Activated T-cell treated with anti-CD3 and anti-CD28 coated beads for 48 hours (primary cell): ENCODE results near the gene AMOTL1.
"Not testable (repeated sequence)": the region's sequence is repeated elsewhere in the genome, so short reads cannot be mapped to it uniquely, and the experiment has no call there.

ENCODE experiments used
- DNase-seq: peaks from one replicate; pipeline ENCODE4 v3.0.0-alpha.2; 2020; ENCODE audit warnings: low read depth

AMOTL1 gene

DNA sequence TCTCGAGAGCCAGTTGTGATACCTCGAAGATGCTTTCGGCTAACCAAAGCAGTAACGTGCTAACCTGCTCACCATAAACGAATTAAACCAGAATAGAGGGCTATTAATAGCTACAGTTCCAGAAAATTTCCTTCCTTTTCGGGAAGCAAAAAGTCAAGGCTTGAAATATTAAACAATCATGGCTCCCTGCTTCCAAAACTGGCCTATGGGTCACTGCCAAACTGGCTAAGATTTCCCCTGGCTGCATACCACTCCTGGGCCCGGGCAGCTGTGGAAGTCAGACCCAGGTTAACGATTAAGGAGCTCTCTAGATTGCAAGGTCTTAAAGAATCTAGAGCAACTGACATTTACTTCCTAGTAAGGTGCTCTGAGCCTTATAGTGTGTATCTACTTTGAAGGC, 1.7 kb downstream of the AMOTL1 start:
- DNase-seq, result no peak

DNA sequence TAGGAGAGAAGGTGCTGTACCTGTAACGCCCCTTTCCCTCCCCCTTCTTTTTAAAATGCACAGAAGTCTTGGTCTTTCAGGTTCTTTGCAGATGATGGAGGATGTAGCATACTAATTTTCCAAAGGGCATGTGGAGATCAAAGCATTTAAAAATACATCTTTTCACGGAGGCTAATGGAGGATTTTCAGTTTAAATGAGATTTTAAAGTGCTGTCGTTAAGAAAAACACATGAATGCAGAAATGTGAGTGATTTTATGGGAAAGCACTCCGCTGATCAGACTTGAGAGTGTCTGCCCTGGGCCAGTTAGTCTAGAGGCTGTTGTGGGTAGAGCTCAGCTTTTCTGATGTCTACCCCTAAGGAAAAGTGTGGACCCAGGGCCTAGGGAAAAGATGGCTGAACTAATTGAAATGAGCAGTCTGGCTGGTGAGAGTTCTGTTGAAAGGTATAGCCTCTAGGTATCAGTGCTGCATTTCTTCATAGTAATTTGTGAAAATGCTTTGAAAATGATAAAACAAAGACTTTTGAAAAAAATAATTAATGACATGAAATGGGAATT, 2.5 kb downstream of the AMOTL1 start:
- no peak for DNase-seq

DNA sequence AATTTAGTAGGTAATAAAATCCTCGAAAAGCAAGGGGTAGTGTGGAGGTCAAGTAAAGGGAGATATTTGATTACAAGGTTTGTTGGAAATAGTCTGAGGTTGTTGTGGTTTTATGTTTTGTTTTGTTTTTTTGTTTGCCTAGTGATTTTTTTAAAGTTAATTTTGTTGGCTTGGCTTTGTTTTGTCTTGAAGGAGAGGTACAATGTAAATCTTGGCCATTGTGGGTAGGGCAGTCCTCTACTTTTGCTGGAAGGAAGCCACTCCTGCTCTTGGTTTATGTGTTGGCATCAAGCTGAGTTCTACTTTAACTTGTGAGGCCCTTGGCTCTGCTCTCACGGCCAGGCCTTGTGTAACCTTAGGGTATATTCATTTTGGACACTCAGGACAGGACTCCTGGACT, 3.2 kb downstream of the AMOTL1 start:
- no peak for DNase-seq

DNA sequence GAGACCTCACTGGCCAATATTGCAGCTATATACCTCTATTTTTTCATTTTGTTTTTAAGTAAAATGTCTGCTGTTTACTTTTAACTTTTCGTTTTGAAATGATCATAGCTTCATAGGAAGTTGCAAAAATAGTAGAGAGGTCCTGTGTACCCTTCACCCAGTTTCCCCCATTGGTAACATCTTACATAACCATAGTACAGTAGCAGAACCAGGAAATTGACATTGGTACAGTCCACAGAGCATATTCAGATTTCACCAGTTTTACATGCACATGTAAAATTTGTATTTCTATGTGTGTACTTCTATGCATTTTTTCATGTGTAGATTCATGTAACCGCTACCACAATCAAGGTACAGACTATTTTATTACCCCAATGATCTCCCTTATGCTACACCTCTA, 3.8 kb downstream of the AMOTL1 start:
- DNase-seq, result no peak

DNA sequence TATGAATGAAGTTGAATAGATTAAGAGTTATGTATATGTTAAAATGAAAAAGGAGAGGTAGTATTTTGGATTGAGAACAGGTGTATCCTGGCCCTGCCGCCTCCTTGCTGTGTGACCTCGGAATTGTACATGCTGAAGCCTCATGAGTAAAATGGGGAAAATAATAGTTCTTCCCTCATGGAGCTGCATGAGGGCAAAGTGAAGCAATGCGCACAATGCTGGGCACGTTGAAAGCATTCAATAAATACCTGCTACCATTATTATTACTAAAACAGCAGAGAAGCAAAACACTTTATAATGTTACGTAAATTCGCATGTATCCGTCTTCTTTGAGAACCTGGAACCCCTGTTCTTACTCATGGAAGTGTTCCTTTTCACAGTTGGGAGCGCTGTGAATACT, 5.7 kb downstream of the AMOTL1 start:
- DNase-seq, result no peak

DNA sequence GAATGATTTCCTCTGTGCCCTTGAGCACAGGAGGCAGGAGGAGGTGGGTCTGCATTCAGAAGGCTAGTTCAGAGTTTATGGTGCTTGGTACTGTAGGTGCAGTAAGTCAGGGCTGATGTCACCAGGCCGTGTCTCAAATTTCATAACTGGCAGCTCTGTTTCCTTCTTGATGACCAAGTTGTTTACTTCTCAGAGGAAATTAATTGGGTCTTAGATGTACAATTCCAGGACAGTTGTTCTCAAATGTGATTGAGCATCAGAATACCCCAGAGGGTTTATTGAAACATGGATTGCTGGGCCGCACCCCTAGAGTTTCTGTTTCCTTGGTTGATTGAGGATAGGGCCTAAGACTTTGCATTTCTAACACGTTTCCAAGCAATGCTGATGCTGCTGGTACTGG, 6.2 kb downstream of the AMOTL1 start:
- DNase-seq, result no peak

DNA sequence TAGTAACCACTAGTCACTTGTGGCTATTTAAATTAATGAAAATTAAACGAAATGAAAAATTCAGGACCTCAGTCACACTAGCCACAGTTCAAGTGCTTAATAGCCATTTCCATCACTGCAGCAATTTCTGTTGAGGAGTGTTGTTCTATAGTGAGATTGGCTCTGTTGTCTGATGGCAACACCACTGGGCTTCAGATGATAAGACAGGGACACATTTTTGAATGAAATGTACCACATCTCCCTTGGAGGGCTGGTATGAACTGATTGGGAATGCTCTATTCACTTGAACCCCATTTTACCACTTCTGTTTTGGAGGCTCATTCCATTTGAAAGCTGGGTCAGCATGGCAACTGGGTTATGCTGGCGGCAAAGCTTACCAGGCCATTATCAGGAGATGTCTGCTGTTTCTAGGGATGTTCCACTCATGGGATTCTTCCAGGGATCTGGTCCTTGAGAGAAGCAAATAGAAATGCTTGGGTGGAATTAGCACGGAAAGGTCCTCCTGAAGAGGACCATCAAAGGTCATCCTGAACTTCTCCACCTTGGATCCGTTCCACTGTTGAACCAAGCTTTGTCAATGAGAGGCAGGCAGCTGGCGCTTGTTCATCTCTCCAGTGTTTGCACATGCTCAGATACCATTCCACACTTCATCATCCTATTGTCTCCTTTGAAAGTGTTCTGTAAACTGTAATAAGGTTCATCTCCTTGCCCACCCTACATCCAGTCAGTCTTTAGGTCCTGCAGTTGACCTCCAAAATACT, 7.6 kb downstream of the AMOTL1 start:
- DNase-seq, result no peak

DNA sequence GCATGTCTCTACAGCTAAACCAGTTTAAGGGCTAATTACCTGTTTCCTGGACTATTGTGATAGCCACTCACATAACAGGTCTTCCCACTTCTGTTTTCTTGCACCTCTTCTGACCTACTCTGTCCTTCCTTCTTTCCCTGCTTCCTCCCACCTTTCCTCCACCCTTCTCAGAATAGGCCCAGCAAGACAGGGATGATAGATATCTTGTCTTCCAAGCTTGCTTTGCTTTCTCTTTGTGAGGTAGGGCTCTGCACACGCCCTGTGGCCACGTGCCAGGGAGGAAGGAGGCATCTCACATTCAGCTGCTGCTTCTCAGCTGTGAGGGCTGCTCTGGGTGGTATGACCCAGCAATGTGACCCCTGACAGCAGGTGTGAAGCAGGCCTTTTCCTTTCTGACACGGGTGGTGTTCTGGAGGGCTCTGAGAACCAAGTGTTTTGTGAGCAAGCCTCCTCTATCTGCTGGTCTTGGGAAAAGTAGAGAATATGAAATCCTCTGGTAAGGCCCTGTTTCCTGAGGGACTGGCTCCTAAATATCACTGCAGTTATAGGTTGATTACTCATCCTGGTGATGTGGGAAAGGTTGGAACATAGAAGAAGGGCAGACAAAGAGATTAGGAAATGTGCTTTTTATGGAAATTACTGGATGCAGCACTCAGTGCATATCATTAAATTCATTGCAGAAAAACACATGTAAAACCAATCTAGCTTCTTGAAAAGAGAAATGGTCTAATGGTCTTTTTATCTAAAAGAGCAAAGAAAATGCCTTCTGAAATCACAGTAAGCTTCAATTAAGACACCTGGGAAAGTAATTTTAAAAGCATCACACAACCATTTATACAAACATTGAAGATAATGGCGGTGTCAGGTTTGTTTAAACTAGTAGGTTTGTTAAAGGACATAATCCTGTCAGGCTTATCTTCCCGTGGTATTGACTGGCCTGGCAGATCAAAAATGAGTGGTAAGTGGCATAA, 8.5 kb downstream of the AMOTL1 start:
- no peak for DNase-seq

DNA sequence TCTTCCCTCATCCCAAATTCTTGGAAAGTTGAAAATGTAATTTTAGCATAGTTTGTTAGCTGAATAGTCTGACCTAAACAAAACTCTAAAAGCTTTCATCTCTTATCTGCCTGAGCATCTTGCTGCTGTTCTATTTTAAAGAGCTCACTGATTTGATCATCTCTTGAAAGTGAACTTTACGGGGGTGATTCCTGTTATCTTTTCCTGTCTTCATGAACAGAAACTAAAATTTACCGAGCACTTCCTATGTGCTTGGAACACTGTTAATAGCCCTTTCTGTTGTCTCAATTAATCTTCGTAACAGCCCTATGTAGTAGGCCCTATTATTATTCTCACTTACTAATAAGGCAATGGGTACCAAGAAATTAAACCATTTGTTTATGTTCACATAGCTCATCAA, 12.3 kb downstream of the AMOTL1 start:
- no peak for DNase-seq

DNA sequence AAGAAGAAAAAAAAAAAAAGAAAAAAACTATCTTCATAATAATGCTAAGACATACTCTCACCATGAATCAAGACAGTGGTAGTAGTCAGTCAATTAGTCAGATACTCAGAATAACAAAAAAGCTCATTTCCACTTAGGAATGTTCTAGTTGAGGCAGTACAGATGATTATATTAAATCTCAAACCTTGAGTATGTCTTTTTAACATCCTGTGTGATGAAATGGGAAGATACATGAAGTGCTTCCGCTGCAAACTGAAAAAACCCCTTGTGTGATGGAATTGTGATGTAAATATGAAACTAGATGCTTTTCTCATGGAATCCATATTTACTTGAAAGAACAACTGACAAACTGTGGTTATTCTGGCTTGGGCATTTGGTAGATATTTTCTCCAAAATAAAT, 13.7 kb downstream of the AMOTL1 start:
- no peak for DNase-seq

DNA sequence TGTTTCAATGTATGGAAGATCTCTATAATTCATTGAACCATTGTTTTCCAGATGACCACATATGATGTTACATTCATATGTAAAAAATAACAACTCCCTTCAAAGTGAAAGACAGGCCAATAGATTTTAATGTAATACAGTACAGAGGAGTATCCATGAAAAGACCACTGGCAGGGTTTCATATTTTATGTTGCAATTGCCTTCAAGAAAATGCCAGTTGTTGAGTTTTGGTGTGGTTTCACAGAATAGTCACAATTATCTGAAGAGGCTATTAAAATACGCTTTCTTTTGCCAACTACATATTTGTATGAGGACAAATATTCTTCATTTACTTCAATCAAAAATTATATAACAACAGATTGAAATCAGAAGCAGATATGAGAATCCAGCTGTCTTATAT, 14.3 kb downstream of the AMOTL1 start:
- DNase-seq, result no peak

DNA sequence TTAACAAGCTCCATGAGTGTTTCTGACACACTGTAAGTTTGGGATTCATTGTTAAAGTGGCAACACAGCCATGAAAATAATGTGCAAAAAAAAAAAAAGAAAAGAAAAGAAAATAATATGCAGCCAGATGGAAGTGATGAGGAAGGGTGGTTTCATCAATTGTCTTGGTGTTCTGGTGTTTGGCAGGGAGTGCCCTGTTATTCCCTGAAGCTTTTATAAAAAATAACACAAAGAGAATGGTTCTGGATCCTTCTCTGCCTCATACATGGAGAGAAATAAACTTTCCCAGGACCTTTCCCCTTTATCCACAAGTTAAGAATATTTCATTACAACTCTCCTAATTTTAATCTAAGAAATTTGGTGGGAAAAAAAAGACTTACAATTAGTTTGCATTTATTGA, 16.7 kb downstream of the AMOTL1 start:
- DNase-seq, result no peak

DNA sequence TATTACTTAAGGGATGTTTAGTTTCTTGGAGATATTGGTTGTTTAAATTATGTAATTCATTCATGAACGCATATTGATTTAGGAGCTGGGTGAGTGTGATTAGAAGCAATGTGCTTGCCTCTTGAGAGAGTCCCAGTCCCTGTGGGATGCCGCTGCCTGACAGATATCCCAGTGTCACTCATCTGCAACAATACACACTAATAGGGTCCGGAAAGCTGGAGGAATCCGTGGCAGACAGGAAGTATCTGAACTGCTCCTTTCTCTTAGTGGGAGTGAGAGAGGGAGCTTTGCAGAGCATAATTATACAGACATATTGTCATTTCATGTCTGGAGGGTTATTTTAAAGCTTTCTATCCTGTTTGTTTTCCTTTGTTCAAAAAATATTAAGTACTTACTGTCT, 17.4 kb downstream of the AMOTL1 start:
- DNase-seq, result no peak

DNA sequence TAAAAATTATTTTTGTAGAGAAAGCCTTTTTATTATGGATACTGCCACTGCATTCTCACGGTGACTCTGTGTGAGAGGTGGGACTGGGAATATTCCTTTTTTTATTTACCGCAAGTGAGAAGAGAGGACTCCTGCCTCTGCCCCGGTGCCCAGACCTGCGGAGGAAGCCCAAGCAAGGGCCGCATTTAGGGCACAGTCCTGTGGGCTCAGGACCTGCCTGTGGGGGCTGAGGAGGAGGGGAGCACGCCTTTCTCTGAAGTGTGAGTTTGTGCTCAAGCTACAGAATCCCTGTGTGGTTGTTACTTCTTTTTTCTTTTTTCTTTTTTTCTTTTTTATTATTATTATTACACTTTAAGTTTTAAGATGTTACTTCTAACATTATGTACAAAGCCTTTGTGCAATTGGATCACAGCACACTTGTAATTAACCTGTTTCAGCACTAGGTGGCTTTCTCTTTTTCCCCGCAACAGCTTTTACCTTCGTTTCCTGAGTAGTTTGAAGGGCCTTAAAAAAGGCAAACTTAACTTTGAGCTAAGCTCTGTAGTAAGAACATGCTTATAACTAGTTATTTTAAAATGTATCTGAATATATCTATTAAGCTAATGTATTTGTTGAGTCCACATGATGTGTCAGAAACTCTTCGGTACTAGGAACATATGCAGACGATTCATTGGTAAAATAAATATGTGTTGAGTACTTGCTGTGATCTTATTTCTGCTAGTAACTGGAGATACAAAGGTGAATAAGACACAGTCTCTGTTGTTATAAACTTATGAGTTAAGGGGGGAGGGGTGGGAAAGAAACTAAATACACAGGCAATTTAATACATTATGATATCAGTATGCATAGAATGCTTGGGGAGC, 18.3 kb downstream of the AMOTL1 start:
- no peak for DNase-seq

DNA sequence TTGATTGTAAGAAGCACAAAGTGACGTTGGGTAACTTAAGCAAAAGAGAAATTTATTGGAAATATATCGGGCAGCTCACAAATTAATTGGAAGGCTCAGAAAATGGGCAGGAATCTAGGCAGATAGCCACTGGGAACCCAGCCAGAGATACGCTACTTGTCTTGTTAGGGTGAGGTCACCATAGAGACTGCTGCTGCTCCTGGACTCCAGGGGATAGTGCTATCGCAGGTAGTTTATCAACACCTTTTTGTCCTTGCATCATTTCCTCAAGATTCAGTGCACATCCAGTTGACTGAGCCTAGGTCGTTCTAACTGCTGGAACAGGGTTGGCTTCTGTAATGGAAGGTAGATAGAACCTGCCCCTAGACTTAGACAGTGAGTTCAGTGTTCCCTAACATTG, 19.6 kb downstream of the AMOTL1 start:
- no peak for DNase-seq

DNA sequence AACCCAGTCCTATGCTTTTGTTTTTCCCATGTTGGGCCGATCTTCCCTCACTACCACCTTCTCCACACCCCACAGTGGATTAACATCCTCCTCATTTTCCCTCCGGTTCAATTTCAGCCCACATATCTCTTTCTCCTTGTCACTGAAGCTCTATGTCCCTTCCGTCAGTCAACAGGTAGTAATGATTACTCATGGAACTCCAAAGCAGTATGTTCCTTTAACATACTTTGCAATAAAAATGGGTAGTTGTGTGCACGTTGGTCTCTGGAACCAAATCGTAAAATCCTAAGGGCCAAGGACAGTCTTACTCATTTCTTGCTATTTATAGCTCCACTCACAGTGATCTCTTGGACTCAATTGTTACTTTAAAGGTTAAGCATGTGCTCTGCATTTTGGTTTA, 20.2 kb downstream of the AMOTL1 start:
- DNase-seq, result no peak

DNA sequence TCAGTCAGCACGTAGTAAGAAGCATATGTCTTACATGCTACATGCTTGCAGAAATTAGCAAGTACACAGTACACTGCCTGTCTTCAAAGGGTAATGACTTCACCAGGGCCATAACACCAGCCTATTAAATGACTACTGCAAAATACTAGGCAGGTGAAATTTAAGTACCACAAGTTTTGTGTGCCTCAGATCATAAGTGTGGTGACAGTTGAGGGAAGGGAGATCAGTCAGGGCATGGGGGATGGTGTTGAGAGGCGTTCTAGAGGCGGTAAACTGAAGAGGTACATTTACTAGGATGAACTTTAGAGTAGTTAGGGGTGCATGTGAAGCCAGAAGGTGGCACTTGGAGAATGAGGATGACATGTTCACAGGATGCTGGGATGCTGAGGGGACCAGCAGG, 22.0 kb downstream of the AMOTL1 start:
- no peak for DNase-seq

DNA sequence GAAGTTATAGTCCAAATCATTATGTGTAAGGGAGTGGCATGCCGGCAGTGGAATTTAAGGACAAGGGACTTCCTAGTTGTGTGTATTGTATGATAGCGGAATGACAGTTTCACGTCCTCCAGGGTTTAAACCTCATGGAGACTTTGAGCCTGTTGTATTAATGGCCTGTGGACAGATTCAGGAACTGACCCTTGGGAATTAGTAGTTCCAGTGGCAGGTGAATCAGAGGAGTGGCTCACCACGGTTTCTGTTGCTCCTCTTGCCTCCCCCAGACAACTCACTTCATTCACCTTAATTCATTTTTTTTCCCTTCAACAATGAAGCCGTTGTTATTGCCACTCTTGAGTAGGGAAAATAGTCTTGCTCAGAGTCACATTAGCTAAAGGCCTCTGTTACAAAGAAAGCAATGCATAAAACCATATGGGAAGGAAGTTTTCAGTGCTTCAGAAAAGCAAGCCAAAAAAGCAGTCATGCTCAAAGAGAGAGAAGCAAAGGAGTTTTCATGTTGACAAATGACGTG, 22.6 kb downstream of the AMOTL1 start:
- no peak for DNase-seq

DNA sequence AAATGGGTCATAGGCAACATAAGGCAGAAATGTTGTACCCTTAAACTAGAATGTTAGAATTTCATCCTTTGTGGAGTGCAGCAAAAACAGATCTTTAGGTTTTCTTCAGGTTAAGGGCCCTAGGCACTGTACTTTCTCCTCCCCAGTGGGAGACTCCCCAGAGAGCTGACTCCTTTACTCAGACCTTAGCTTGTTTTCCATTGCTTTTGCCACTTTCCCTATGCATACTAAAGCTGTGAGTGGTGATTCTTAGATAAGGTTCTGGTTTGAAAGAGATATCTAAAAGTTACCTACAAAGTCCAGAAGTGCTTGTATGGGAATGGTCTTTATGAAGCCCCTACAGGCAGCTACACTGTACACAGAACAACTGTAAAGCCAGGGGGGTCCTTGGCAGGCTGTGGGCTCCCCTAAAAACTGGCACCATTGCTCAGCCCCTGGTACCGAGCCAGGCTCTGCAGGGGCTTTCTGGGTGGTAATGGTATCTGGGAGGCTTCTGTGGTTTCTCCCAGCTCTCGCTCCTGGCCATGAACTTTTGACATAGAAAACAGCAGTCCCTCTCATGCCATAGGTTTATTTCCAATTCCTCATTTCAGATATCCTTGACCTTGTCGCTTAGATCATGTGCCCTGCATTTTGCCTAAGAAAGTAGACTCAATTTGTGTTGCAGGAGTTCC, 23.2 kb downstream of the AMOTL1 start:
- DNase-seq, result no peak

DNA sequence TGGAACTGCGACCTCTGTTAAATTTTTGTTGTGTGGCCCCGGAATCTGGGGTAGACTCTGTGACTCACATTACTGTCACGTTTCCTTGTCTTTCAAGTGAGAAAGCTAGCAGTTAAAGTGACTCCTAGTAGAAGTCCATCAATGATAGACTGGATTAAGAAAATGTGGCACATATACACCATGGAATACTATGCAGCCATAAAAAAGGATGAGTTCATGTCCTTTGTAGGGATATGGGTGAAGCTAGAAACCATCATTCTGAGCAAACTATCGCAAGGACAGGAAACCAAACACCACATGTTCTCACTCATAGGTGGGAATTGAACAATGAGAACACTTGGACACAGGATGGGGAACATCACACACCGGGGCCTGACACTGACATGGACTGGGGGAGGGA, 23.8 kb downstream of the AMOTL1 start:
- DNase-seq, result not testable (repeated sequence)

DNA sequence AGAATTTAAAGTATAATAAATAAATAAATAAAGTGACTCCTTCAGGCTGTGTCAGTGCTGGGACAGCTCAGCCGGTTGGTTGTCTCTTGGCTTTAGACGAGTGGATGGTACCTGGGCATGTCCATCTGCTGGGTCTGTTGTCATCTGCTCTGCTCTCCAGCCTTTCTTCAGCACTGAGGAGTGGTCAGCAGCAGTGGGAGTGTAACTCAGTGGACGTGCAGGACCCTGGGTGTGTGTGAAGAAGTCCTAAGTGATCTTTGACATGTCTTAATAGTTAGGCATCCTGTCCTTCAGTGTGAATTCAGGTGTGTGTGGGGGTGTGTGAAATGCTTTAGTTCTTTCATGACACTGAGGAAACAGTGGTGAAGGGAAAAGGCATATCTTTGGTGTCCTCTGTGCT, 24.3 kb downstream of the AMOTL1 start:
- DNase-seq, result no peak
